ENCODE data around the gene CNST. TPM values are rescaled to one million over a fixed set of nuclear protein-coding genes. Genes with fewer than 3 reads are reported as not detected.
"Not testable (repeated sequence)": the region's sequence is repeated elsewhere in the genome, so short reads cannot be mapped to it uniquely, and the experiment has no call there.

The CNST gene
- total RNA-seq, 1 experiment from 2014 or later: 19.8 TPM

GRCh38 chr1:246602194-246602593 is 35.9 kb downstream of the CNST start:
- Histone ChIP-seq H4K91ac (ENCODE audit: insufficient read length, low read depth, low read length) (no peak overlapping the region), H3K4me1 (ENCODE audit: insufficient read depth, low read length) (no peaks in the 10 kb centered on the region), H4K20me1 (ENCODE audit: control insufficient read depth, insufficient read depth, insufficient read length) (no peaks in the 10 kb centered on the region), H2BK12ac (ENCODE audit: insufficient read length, low read depth, low read length) (no peak overlapping the region), H3T11ph (ENCODE audit: low read length) (no peak overlapping the region), H4K5ac (ENCODE audit: insufficient read length, low read depth, low read length) (no peak overlapping the region), H2AFZ (ENCODE audit: low read length) (no peak overlapping the region), H2BK20ac (ENCODE audit: low read depth, low read length, poor library complexity, severe bottlenecking) (no peak overlapping the region), H3K27me3 (ENCODE audit: insufficient read depth, low read length) (no peaks in the 10 kb centered on the region), H3K4ac (ENCODE audit: low read depth, low read length) (no peak overlapping the region), H3K9me3 (ENCODE audit: control insufficient read depth, low read depth, low read length) (no peaks in the 10 kb centered on the region), H3K23me2 (ENCODE audit: insufficient read length, low read depth, low read length, poor library complexity, severe bottlenecking) (no peaks in the 10 kb centered on the region), H3K14ac (ENCODE audit: insufficient read depth, low read length) (no peak overlapping the region), H3K23ac (ENCODE audit: insufficient read length, low read depth, low read length) (no peak overlapping the region), H3K18ac (ENCODE audit: insufficient read length, low read depth, low read length) (no peak overlapping the region), H3K79me2 (ENCODE audit: insufficient read depth, low read length) (no peaks in the 10 kb centered on the region), H3K27ac (ENCODE audit: insufficient read length, low read depth, low read length) (no peak overlapping the region), H4K8ac (replicated peaks; ENCODE audit: insufficient read length, low read depth, low read length) (no peak overlapping the region), H2BK5ac (ENCODE audit: insufficient read length, low read length) (no peak overlapping the region), H2BK15ac (ENCODE audit: low read depth, low read length) (no peak overlapping the region), H3K56ac (ENCODE audit: insufficient read length, low read depth, low read length) (no peak overlapping the region), H2AK5ac (ENCODE audit: insufficient read length, low read length) (no peak overlapping the region), H3K4me2 (ENCODE audit: insufficient read depth, insufficient read length, low read length) (no peak overlapping the region), H3K79me1 (ENCODE audit: insufficient read depth, low read depth, low read length, poor library complexity, severe bottlenecking) (no peaks in the 10 kb centered on the region), H2BK120ac (ENCODE audit: low read depth, low read length, poor library complexity, severe bottlenecking) (no peak overlapping the region), H3K9ac (ENCODE audit: extremely low read depth, insufficient read length, low read length) (no peak overlapping the region)
- Mint-ChIP-seq H3K9me3 (no peaks in the 10 kb centered on the region), H3K27ac (no peak overlapping the region), H3K36me3 (ENCODE audit: insufficient read depth in 1 of 3, low read depth in 3 of 3) (peaks cover 0 to 8% (median 5%) of the 10 kb centered on the region in 3 experiments; a peak in 4 of 7 replicates), H3K4me3 (no peak overlapping the region), H3K4me1 (no peaks in the 10 kb centered on the region; a peak in 1 of 4 replicates), H3K27me3 (ENCODE audit: low read depth) (no peaks in the 10 kb centered on the region)
- DNase-seq: no peak
- WGBS (ENCODE audit: extremely low coverage, insufficient read length, low lambda C conversion rate): no CpG with 5 or more reads among the region's 3 CpGs
- TF ChIP-seq, protein P1, sequence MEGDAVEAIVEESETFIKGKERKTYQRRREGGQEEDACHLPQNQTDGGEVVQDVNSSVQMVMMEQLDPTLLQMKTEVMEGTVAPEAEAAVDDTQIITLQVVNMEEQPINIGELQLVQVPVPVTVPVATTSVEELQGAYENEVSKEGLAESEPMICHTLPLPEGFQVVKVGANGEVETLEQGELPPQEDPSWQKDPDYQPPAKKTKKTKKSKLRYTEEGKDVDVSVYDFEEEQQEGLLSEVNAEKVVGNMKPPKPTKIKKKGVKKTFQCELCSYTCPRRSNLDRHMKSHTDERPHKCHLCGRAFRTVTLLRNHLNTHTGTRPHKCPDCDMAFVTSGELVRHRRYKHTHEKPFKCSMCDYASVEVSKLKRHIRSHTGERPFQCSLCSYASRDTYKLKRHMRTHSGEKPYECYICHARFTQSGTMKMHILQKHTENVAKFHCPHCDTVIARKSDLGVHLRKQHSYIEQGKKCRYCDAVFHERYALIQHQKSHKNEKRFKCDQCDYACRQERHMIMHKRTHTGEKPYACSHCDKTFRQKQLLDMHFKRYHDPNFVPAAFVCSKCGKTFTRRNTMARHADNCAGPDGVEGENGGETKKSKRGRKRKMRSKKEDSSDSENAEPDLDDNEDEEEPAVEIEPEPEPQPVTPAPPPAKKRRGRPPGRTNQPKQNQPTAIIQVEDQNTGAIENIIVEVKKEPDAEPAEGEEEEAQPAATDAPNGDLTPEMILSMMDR (conservative IDR thresholded peaks at IDR 0.05): no peak

DNA sequence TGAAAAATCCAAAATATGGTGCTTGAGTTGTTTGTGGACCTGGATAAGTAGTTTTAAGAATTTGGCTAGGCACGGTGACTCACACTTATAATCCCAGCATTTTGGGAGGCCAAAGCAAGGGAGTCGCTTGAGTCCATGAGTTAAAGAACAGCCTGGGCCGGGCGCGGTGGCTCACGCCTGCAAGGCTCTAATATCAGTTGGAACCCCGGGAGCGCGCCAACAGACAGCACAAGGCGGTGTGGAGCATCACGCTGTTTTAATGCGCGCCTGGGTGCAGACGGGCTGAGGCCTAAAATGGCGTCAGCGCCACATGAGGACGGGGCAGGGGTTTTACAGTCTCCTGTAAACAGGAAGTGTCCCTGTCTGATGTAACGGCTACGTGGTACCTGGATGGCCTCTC is 39.0 kb downstream of the CNST start:
- not testable (repeated sequence) for H3K23me2 ChIP-seq (ENCODE audit: insufficient read length, low read depth, low read length, poor library complexity, severe bottlenecking); H3K23ac ChIP-seq (ENCODE audit: insufficient read length, low read depth, low read length); H3K79me2 ChIP-seq (ENCODE audit: insufficient read depth, low read length); H3K9me3 ChIP-seq (ENCODE audit: control insufficient read depth, low read depth, low read length); H3K9me3 Mint-ChIP-seq; DNase-seq; H3K4ac ChIP-seq (ENCODE audit: low read depth, low read length); H3K27ac Mint-ChIP-seq; H3K36me3 Mint-ChIP-seq (ENCODE audit: insufficient read depth in 1 of 3, low read depth in 3 of 3); H3K14ac ChIP-seq (ENCODE audit: insufficient read depth, low read length); H2BK12ac ChIP-seq (ENCODE audit: insufficient read length, low read depth, low read length); H4K20me1 ChIP-seq (ENCODE audit: control insufficient read depth, insufficient read depth, insufficient read length); H3T11ph ChIP-seq (ENCODE audit: low read length); H3K27ac ChIP-seq (ENCODE audit: insufficient read length, low read depth, low read length); H3K56ac ChIP-seq (ENCODE audit: insufficient read length, low read depth, low read length); H3K79me1 ChIP-seq (ENCODE audit: insufficient read depth, low read depth, low read length, poor library complexity, severe bottlenecking); H3K18ac ChIP-seq (ENCODE audit: insufficient read length, low read depth, low read length); H3K27me3 ChIP-seq (ENCODE audit: insufficient read depth, low read length); H4K91ac ChIP-seq (ENCODE audit: insufficient read length, low read depth, low read length); H3K9ac ChIP-seq (ENCODE audit: extremely low read depth, insufficient read length, low read length); H4K5ac ChIP-seq (ENCODE audit: insufficient read length, low read depth, low read length); H3K4me2 ChIP-seq (ENCODE audit: insufficient read depth, insufficient read length, low read length); H2BK15ac ChIP-seq (ENCODE audit: low read depth, low read length); H2BK120ac ChIP-seq (ENCODE audit: low read depth, low read length, poor library complexity, severe bottlenecking); H3K4me1 ChIP-seq (ENCODE audit: insufficient read depth, low read length); H2AFZ ChIP-seq (ENCODE audit: low read length); H3K27me3 Mint-ChIP-seq (ENCODE audit: low read depth); H2BK20ac ChIP-seq (ENCODE audit: low read depth, low read length, poor library complexity, severe bottlenecking); H2AK5ac ChIP-seq (ENCODE audit: insufficient read length, low read length); H3K4me3 Mint-ChIP-seq; H2BK5ac ChIP-seq (ENCODE audit: insufficient read length, low read length); H4K8ac ChIP-seq (replicated peaks; ENCODE audit: insufficient read length, low read depth, low read length)
- WGBS (ENCODE audit: extremely low coverage, insufficient read length, low lambda C conversion rate): no CpG with 5 or more reads among the region's 19 CpGs
- H3K4me1 Mint-ChIP-seq: peaks cover 8 to 11% of the 10 kb centered on the region in 2 experiments
